GM23338 (cell line): ENCODE data around the gene INPP4B. TPM values are rescaled to one million over a fixed set of nuclear protein-coding genes. Genes with fewer than 3 reads are reported as not detected.

Experiments used
- ATAC-seq: fragments of 200-7000 bp; cut with Tn5 transposase; 3 replicates; pipeline ENCODE4 v1.9.1; 2020
- DNase-seq: peaks from one replicate; pipeline ENCODE4 v3.0.0-alpha.2; 2015; ENCODE audit warnings: low spot score
- H2AFZ ChIP-seq: fragments of 200-600 bp; sonication (generic); 2 replicates; pipeline ENCODE4 v1.8.0; 2016; ENCODE audit warnings: antibody characterized with exemption, mild to moderate bottlenecking, moderate library complexity
- H3F3A ChIP-seq: fragments of 200-600 bp; sonication (generic); replicated peaks from 2 replicates; pipeline ENCODE4 v1.8.0; 2017; ENCODE audit warnings: antibody characterized with exemption, mixed run types, low read depth
- H3K27ac ChIP-seq: fragments of 200-600 bp; sonication (generic); 2 replicates; pipeline ENCODE4 v1.6.1; 2016; ENCODE audit warnings: low read depth
- H3K27me3 ChIP-seq: fragments of 200-600 bp; sonication (generic); 2 replicates; pipeline ENCODE4 v1.8.0; 2016; ENCODE audit warnings: mild to moderate bottlenecking, mixed run types, moderate library complexity; ENCODE audit not compliant: insufficient read depth
- H3K36me3 ChIP-seq: fragments of 200-600 bp; sonication (generic); 2 replicates; pipeline ENCODE4 v1.8.0; 2016; ENCODE audit warnings: mild to moderate bottlenecking; ENCODE audit not compliant: insufficient read depth
- H3K4me1 ChIP-seq: fragments of 200-600 bp; sonication (generic); 2 replicates; pipeline ENCODE4 v1.8.0; 2016; ENCODE audit warnings: mild to moderate bottlenecking, moderate library complexity; ENCODE audit not compliant: insufficient read depth
- H3K4me2 ChIP-seq: fragments of 200-600 bp; sonication (generic); 2 replicates; pipeline ENCODE4 v1.7.1; 2017; ENCODE audit warnings: mixed run types
- H3K4me3 ChIP-seq: fragments of 200-600 bp; sonication (generic); 2 replicates; pipeline ENCODE4 v1.6.1; 2016; ENCODE audit warnings: mixed run types
- H3K79me2 ChIP-seq: fragments of 200-600 bp; sonication (generic); replicated peaks from 2 replicates; pipeline ENCODE4 v1.8.0; 2017; ENCODE audit warnings: mild to moderate bottlenecking; ENCODE audit not compliant: insufficient read depth
- H3K9me2 ChIP-seq: fragments of 200-600 bp; sonication (generic); 2 replicates; pipeline ENCODE4 v1.8.0; 2017; ENCODE audit not compliant: insufficient read depth
- H4K20me1 ChIP-seq: fragments of 200-600 bp; sonication (generic); replicated peaks from 2 replicates; pipeline ENCODE4 v1.8.0; 2017; ENCODE audit warnings: mild to moderate bottlenecking; ENCODE audit not compliant: insufficient read depth
- H3K27ac Mint-ChIP-seq: 2 replicates; pipeline ENCODE4 v1.8.0; 2020; ENCODE audit warnings: inconsistent platforms, mild to moderate bottlenecking, moderate library complexity, mixed read lengths
- H3K27me3 Mint-ChIP-seq: 3 replicates; pipeline ENCODE4 v1.8.0; 2022; ENCODE audit warnings: low read depth, mild to moderate bottlenecking, moderate library complexity, mixed read lengths, inconsistent platforms; ENCODE audit not compliant: insufficient read depth, poor library complexity
- H3K36me3 Mint-ChIP-seq: 3 replicates; pipeline ENCODE4 v1.8.0; 2021; ENCODE audit warnings: low read depth, mild to moderate bottlenecking, inconsistent platforms, moderate library complexity, mixed read lengths
- H3K4me1 Mint-ChIP-seq: 3 replicates; pipeline ENCODE4 v1.8.0; 2020; ENCODE audit warnings: mild to moderate bottlenecking, inconsistent platforms, mixed read lengths
- H3K4me3 Mint-ChIP-seq: 3 replicates; pipeline ENCODE4 v1.8.0; 2021; ENCODE audit warnings: moderate library complexity, mild to moderate bottlenecking, inconsistent platforms, mixed read lengths
- H3K9me3 Mint-ChIP-seq: 3 replicates; pipeline ENCODE4 v1.8.0; 2020; ENCODE audit warnings: moderate library complexity, mild to moderate bottlenecking, inconsistent platforms, mixed read lengths
- CREB1 ChIP-seq: fragments of 250-450 bp; sonication (Bioruptor Pico); IDR thresholded peaks from 2 replicates; pipeline ENCODE4 v1.5.0; 2020; ENCODE audit warnings: low read depth, mild to moderate bottlenecking, moderate library complexity
- CTCF ChIP-seq, 2 experiments: fragments of 200-600 bp in 1 of 2; sonication (generic) in 1 of 2; conservative IDR thresholded peaks; 2 replicates each; pipeline versions ENCODE4 v1.5.1 to v1.6.1; 2016 to 2017; ENCODE audit warnings: antibody characterized with exemption in 2 of 2, low read depth in 2 of 2, mild to moderate bottlenecking in 2 of 2, moderate library complexity in 1 of 2
- ETS1 ChIP-seq: IDR thresholded peaks from 2 replicates; pipeline ENCODE4 v1.6.1; 2016; ENCODE audit warnings: antibody characterized with exemption
- EZH2 ChIP-seq: fragments of 200-600 bp; sonication (generic); IDR thresholded peaks from one replicate; pipeline ENCODE4 v1.8.0; 2017; ENCODE audit warnings: antibody characterized with exemption, mild to moderate bottlenecking, low read depth; ENCODE audit not compliant: unreplicated experiment
- EZH2phosphoT487 ChIP-seq: fragments of 200-600 bp; sonication (generic); IDR thresholded peaks from one replicate; pipeline ENCODE4 v1.8.1; 2018; ENCODE audit warnings: antibody characterized with exemption; ENCODE audit not compliant: unreplicated experiment
- JUNB ChIP-seq: IDR thresholded peaks from one replicate; pipeline ENCODE4 v1.6.1; 2016; ENCODE audit warnings: antibody characterized with exemption; ENCODE audit not compliant: unreplicated experiment
- POLR2AphosphoS5 ChIP-seq: IDR thresholded peaks from 2 replicates; pipeline ENCODE4 v1.6.1; 2016; ENCODE audit warnings: antibody characterized with exemption, low read depth
- REST ChIP-seq: IDR thresholded peaks from one replicate; pipeline ENCODE4 v1.6.1; 2018; ENCODE audit warnings: antibody characterized with exemption; ENCODE audit not compliant: unreplicated experiment
- STAT1 ChIP-seq: IDR thresholded peaks from one replicate; pipeline ENCODE4 v1.6.1; 2016; ENCODE audit warnings: antibody characterized with exemption; ENCODE audit not compliant: unreplicated experiment
- ZNF114 ChIP-seq: fragments of 250-450 bp; sonication (Bioruptor Pico); IDR thresholded peaks from 2 replicates; pipeline ENCODE4 v1.5.0; 2020; ENCODE audit warnings: mild to moderate bottlenecking, moderate library complexity
- polyA plus RNA-seq: library from polyadenylated mRNA; unstranded; fragments of >200 nt; fragmentation: Nextera tagmentation; extraction: Ambion mirVana; gene quantifications from 2 replicates; pipeline ENCODE4 v1.2.1, GENCODE V29; 2016
- total RNA-seq: library from RNA; depleted of rRNA; stranded (reverse); fragments of >200 nt; shearing (Covaris generic); gene quantifications from 2 replicates; pipeline ENCODE4 v1.2.3, GENCODE V29; 2014

INPP4B gene
- total and polyA plus RNA-seq, 2 experiments from 2014 or later: 0.11 to 0.14 TPM

DNA sequence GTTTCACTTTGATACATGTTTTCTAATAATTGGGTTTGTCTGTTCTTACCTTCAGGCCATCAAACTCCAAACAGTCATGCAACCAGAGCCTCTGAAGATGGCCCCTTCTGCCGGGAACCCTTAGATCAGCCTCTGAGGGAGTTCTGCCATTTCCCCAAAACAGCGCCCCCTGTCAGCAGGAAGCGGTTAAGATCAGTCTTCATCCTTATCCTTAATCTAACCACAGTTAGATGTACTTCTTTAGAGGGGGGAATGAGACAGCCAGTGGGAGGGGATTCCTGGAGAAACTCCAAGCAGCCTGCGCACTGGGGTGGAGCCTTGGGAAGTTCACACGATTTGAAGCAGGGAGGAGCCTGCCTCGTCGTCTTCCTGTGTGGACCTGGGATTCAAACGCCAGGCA lies 185.4 kb downstream of the INPP4B start:
- Histone ChIP-seq H3K4me3 (no peak overlapping the region), H3K4me1 (no peaks in the 10 kb centered on the region), H3K9me2 (peaks cover 3% of the 10 kb centered on the region; the same call in 1 of the 2 replicates), H3K27me3 (no peaks in the 10 kb centered on the region), H3K4me2 (no peak overlapping the region), H4K20me1 (no peaks in the 10 kb centered on the region), H3K36me3 (peaks cover 7% of the 10 kb centered on the region), H2AFZ (no peak overlapping the region), H3K27ac (no peak overlapping the region), H3F3A (no peaks in the 10 kb centered on the region), H3K79me2 (no peaks in the 10 kb centered on the region)
- H3K27ac Mint-ChIP-seq: no peak overlapping the region
- TF ChIP-seq ETS1 (no peak), CTCF (conservative IDR thresholded peaks at IDR 0.05; ENCODE audit: low read depth in 2 of 2) (peak; percentile 52 to 58)
- ATAC-seq (no peak), DNase-seq (peak; percentile 18)
- peaks cover 6% of the 10 kb centered on the region for H3K27me3 Mint-ChIP-seq
- no peak overlapping the region for H3K4me3 Mint-ChIP-seq
- H3K4me1 Mint-ChIP-seq: no peaks in the 10 kb centered on the region
- peaks cover 28% of the 10 kb centered on the region for H3K36me3 Mint-ChIP-seq
- H3K9me3 Mint-ChIP-seq: peaks cover 63% of the 10 kb centered on the region

GRCh38 chr4:142656178-142656577 lies 189.9 kb downstream of the INPP4B start:
- H3K9me3 Mint-ChIP-seq: peaks cover 95% of the 10 kb centered on the region
- H3K4me1 ChIP-seq: no peaks in the 10 kb centered on the region
- TF ChIP-seq JUNB (no peak), EZH2phosphoT487 (no peak), CREB1 (no peak), POLR2AphosphoS5 (no peak), EZH2 (no peak), STAT1 (no peak), REST (no peak), ZNF114 (no peak)
- no peak overlapping the region for H3K4me3 Mint-ChIP-seq
- ATAC-seq: no peak
- no peak overlapping the region for H2AFZ ChIP-seq
- peaks cover 20% of the 10 kb centered on the region for H3K36me3 ChIP-seq
- H3K27ac ChIP-seq: no peak overlapping the region
- no peak overlapping the region for H3K27ac Mint-ChIP-seq
- no peaks in the 10 kb centered on the region for H3K27me3 Mint-ChIP-seq
- DNase-seq: peak; percentile 54
- no peaks in the 10 kb centered on the region for H3F3A ChIP-seq
- H3K36me3 Mint-ChIP-seq: peaks cover 50% of the 10 kb centered on the region
- H4K20me1 ChIP-seq: no peaks in the 10 kb centered on the region
- H3K79me2 ChIP-seq: no peaks in the 10 kb centered on the region
- peaks cover 2% of the 10 kb centered on the region; the same call in 1 of the 2 replicates for H3K9me2 ChIP-seq
- no peak overlapping the region for H3K4me2 ChIP-seq
- no peaks in the 10 kb centered on the region for H3K27me3 ChIP-seq
- no peak overlapping the region for H3K4me3 ChIP-seq
- H3K4me1 Mint-ChIP-seq: no peaks in the 10 kb centered on the region
